KMS-11 (cell line): ENCODE results near the gene TREM1.

Experiments
- H2AFZ ChIP-seq: fragments of 200-600 bp; sonication (generic); 2 replicates; pipeline ENCODE4 v1.6.1; 2016; ENCODE audit warnings: antibody characterized with exemption, mixed run types, low read depth
- H3K27ac ChIP-seq: fragments of 200-600 bp; sonication (generic); 2 replicates; pipeline ENCODE4 v1.6.1; 2016; ENCODE audit warnings: mild to moderate bottlenecking, mixed run types
- H3K27me3 ChIP-seq: fragments of 200-600 bp; sonication (generic); 2 replicates; pipeline ENCODE4 v1.6.1; 2017; ENCODE audit warnings: mild to moderate bottlenecking, low read depth, mixed run types, moderate library complexity; ENCODE audit not compliant: insufficient read depth
- H3K36me3 ChIP-seq: fragments of 200-600 bp; sonication (generic); 2 replicates; pipeline ENCODE4 v1.6.1; 2017; ENCODE audit warnings: mild to moderate bottlenecking, mixed run types; ENCODE audit not compliant: insufficient read depth
- H3K4me1 ChIP-seq: fragments of 200-600 bp; sonication (generic); 2 replicates; pipeline ENCODE4 v1.6.1; 2016; ENCODE audit warnings: mild to moderate bottlenecking, low read depth, mixed run types; ENCODE audit not compliant: poor library complexity, severe bottlenecking
- H3K4me2 ChIP-seq: fragments of 200-600 bp; sonication (generic); 2 replicates; pipeline ENCODE4 v1.7.0; 2016; ENCODE audit warnings: mild to moderate bottlenecking, mixed run types
- H3K4me3 ChIP-seq: fragments of 200-600 bp; sonication (generic); IDR thresholded peaks from 2 replicates; pipeline ENCODE4 v1.6.1; 2017; ENCODE audit warnings: low read depth, low read length, mixed read lengths; ENCODE audit not compliant: insufficient read depth
- H3K79me2 ChIP-seq: fragments of 200-600 bp; sonication (generic); 2 replicates; pipeline ENCODE4 v1.6.1; 2016; ENCODE audit warnings: low read depth, mixed run types; ENCODE audit not compliant: insufficient read depth
- H3K9ac ChIP-seq: fragments of 200-600 bp; sonication (generic); 2 replicates; pipeline ENCODE4 v1.6.1; 2016; ENCODE audit warnings: mild to moderate bottlenecking, mixed run types
- H4K20me1 ChIP-seq: fragments of 200-600 bp; sonication (generic); 2 replicates; pipeline ENCODE4 v1.6.1; 2016; ENCODE audit warnings: mild to moderate bottlenecking, mixed run types; ENCODE audit not compliant: insufficient read depth
- CTCF ChIP-seq: fragments of 200-600 bp; sonication (generic); conservative IDR thresholded peaks from 2 replicates; pipeline ENCODE4 v1.6.1; 2017; ENCODE audit warnings: low read depth, mild to moderate bottlenecking, antibody characterized with exemption, low read length, moderate library complexity, mixed read lengths

TREM1 gene

GRCh38 chr6:41231246-41231645, 55.2 kb downstream of the TREM1 start:
- Histone ChIP-seq H3K4me2 (no peak overlapping the region), H2AFZ (no peak overlapping the region), H3K9ac (no peak overlapping the region), H3K36me3 (no peaks in the 10 kb centered on the region), H4K20me1 (no peaks in the 10 kb centered on the region), H3K79me2 (no peaks in the 10 kb centered on the region), H3K4me3 (no peak overlapping the region), H3K4me1 (no peaks in the 10 kb centered on the region), H3K27ac (no peak overlapping the region), H3K27me3 (no peaks in the 10 kb centered on the region)
- no peak for TF ChIP-seq CTCF

- no peak overlapping the region for H3K9ac ChIP-seq
- no peak overlapping the region for H3K27ac ChIP-seq
- H3K4me3 ChIP-seq: no peak overlapping the region
- H4K20me1 ChIP-seq: no peaks in the 10 kb centered on the region
- no peaks in the 10 kb centered on the region for H3K4me1 ChIP-seq
- H3K36me3 ChIP-seq: no peaks in the 10 kb centered on the region
- no peak for TF ChIP-seq CTCF
- no peak overlapping the region for H2AFZ ChIP-seq
- no peak overlapping the region for H3K4me2 ChIP-seq
- H3K79me2 ChIP-seq: no peaks in the 10 kb centered on the region
- H3K27me3 ChIP-seq: no peaks in the 10 kb centered on the region
Observed at GRCh38 chr6:41229721-41230120, 56.8 kb downstream of the TREM1 start.

- H2AFZ ChIP-seq: no peak overlapping the region
- no peaks in the 10 kb centered on the region for H3K79me2 ChIP-seq
- no peaks in the 10 kb centered on the region for H3K4me1 ChIP-seq
- H3K4me2 ChIP-seq: no peak overlapping the region
- no peak overlapping the region for H3K27ac ChIP-seq
- no peaks in the 10 kb centered on the region for H3K36me3 ChIP-seq
- no peaks in the 10 kb centered on the region for H4K20me1 ChIP-seq
- H3K27me3 ChIP-seq: no peaks in the 10 kb centered on the region
- H3K9ac ChIP-seq: no peak overlapping the region
- H3K4me3 ChIP-seq: no peak overlapping the region
- 0 out of 2 replicates have a peak, but pooled peaks have one; percentile 13 for TF ChIP-seq CTCF
Observed at GRCh38 chr6:41228616-41229015, 57.9 kb downstream of the TREM1 start.

GRCh38 chr6:41228096-41228495, 58.4 kb downstream of the TREM1 start, which contains the start of gene TREML4:
Gene TREML4 (plus strand): TSS chr6:41228349. CDS start chr6:41228428, 79 bp downstream.
- no peaks in the 10 kb centered on the region for H3K4me1 ChIP-seq
- H3K27ac ChIP-seq: no peak within 1 kb of the TSS
- no peak for TF ChIP-seq CTCF
- H3K79me2 ChIP-seq: no peaks in the 10 kb centered on the region
- no peak within 1 kb of the TSS for H3K4me3 ChIP-seq
- H2AFZ ChIP-seq: no peak within 1 kb of the TSS
- no peak within 1 kb of the TSS for H3K9ac ChIP-seq
- no peak within 1 kb of the TSS for H3K4me2 ChIP-seq
- no peaks in the 10 kb centered on the region for H3K36me3 ChIP-seq
- H4K20me1 ChIP-seq: no peaks in the 10 kb centered on the region
- no peaks in the 10 kb centered on the region for H3K27me3 ChIP-seq
